HL-60/S4 treated with phorbol 12-myristate 13-acetate at 8.2 ng/mL for 4 days and 3 days (cell line): ENCODE data around the gene SLC40A1.

Experiments
- in situ Hi-C: fragments of 300-500 bp; cut with MboI; formaldehyde crosslinking; loops from 2 replicates; pipeline ENCODE4 v1.15.0; 2022; ENCODE audit warnings: low sequenced_read_pairs

Gene SLC40A1, protein sequence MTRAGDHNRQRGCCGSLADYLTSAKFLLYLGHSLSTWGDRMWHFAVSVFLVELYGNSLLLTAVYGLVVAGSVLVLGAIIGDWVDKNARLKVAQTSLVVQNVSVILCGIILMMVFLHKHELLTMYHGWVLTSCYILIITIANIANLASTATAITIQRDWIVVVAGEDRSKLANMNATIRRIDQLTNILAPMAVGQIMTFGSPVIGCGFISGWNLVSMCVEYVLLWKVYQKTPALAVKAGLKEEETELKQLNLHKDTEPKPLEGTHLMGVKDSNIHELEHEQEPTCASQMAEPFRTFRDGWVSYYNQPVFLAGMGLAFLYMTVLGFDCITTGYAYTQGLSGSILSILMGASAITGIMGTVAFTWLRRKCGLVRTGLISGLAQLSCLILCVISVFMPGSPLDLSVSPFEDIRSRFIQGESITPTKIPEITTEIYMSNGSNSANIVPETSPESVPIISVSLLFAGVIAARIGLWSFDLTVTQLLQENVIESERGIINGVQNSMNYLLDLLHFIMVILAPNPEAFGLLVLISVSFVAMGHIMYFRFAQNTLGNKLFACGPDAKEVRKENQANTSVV

DNA sequence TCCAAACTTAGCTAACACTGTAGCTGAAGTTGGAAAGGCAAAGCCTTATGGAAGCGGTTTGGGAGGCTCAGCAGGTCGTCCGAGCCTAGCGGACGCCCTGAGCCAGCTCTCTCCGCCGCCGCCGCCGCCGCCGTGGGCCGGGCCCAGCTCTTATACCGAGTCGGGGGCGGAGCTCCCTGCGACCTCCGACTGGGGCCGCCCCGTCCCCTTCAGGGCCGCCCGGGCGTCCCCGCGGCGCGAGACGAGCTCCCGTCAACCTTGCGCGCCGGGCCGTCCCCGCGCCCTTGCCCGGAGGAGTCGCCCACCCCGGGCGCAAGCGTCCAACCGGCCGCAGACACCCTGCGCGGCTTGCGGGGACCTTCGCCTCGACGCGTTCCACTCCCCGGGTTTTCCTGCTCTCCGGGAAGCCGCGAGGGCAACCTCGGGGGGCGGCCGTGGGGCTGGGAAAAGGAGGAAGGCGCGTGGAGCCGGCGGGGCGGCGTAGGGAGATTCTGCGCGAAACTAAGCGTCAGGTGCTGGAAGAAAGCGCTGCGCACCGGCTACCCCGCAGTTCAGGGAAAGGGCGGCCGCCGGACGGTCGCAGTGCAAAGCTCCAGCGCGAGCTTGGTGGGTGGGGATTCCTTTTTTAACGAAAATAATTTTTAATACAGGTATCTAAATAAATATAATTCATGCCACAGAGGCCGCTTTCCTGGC lies at the start of gene SLC40A1:
Gene SLC40A1 (minus strand): TSS at position 129 of the 696 bp plus-strand sequence. CDS start 326 bp downstream, outside the sequence.
- in situ Hi-C loops, result no loop called here

DNA sequence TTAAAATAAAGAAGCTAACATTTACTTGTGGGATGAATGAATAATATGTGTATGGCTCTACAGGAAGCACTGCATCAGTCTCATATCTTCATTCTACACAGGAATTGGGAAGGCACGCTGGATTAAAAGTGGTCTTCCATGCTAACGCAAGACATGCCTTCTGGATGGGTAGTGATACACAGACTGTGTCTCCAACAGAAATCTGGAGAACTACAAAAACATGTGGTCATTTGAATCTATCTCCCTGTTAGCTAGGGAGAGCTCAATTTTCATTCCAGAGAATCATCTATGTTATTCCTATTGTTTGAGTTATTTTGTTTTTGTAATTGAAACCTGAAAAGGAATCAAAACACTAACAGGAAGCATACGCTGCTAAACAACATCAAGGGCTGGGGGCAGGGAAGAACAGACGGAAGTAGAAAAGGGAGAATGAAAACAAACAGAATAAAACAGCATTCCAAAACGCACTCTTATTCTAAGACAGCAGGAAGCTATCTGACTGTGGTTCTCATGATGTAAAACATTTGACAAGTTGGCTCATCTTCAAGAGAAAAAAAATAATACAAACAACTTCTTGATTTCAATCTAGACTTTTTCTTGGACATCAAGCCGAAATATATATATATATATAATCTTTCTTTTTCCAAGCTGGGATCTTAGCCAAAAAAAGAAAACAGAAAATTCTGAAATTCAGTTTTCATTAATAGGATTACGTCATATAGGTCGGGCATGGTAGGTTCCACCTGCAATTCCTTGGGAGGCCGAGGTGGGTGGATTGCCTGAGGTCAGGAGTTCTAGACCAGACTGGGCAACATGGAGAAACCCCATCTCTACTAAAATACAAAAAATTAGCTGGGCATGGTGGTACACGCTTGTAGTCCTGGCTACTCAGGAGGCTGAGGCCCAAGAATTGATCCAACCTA lies 49.2 kb upstream of the SLC40A1 start:
- in situ Hi-C loops, result no loop called here

DNA sequence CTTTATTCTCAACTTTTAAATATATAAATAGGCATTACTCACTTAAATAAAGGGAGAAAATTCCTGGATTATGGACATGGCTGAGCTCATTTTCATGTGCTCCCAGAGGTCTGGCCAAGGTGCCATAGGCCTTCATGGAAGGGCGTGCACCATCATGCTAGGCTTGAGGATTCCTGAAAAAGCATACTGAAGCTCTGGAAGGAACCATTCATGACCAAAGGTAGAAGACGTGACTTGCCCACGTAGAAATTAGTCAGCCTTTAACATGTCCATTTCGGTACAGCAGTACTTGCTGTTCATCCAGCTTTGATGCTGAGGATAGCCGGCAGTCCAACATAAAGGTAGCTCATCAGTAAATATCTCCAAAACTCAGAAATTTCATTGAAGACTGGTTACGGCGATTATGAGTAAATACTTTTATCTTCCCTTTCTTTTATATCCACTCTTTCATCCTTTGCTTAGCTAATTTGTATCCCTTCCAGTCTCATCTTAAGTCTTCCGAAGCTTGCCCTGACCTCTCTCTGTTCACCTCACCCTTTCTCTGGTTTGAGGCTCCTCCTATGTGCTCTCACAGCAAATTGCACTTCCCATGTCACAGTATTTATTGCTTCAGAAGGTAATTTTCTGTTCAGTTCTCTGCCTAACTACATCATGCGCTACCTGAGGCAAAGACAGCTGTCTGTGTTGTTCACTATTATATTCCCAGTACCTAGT lies 48.4 kb upstream of the SLC40A1 start:
- in situ Hi-C loops, result no loop called here

DNA sequence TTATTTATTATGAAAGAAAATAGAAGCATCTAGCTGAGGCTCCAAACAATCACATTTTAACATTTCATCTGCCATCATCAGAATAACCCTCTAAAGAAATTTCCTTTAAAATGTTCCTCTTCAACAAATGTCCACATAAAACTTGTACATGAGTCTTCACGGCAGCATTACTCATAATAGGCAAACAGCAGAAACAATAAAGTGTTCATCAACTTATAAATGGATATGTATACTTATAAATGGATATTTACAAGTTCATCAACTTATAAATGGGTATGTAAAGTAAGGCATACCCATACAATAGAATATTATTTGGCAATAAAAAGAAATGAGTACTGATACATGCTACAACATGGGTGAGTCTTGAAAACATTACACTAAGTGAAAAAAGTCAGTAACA lies 47.2 kb upstream of the SLC40A1 start:
- in situ Hi-C loops, result no loop called here

DNA sequence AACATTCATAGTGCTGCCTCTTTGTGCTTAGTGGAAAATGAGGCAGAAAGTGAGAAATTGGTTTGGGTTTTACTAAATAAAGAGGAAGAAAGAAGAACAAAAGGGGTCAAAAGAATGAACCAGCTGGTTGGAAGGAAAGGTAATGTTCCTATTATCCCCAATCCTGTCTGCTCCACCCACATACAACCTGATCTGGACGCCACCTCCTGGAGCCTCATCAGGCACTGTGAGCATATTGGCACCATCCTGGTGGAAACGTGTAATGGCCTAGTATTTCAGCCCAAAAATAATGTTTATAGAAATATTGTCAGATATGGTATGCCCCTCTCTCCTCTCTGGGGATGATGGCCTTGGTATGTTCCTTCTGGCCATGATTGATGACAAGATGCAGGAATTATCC lies 45.0 kb upstream of the SLC40A1 start:
- in situ Hi-C loops, result no loop called here

DNA sequence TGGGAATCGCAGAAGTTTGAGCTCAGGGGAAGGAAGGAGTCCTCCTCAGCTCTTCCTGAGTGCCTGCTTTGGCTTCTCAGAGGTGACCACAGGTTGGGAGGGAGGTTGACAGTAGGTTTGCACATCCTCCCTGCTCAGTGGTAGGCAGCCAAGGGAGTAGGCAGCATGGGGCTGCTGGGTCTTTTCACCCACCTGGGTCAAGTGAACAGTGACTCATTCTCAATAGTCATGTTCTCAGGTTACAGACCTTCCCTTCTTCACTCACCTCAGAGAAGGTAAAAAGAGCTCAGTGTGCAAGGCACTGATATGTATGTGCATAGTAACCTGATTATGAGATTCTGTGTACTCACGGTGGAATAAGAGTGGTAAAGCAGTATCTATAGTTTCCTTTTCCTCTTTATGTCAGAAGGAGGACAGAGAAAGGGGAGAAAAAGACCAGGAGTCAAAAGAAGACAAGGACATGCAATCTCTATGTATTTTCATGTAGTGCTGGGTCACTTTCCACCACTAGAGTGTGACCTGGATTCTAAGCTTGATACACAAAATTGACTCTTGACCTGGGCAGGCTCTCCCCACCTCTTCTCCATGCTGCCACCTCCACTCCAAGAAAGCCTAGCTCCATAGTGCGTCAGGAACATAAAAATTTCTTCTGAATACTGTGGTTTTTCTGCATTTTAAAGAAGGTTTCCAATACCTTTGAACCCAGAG lies 44.2 kb upstream of the SLC40A1 start:
- in situ Hi-C loops, result no loop called here

DNA sequence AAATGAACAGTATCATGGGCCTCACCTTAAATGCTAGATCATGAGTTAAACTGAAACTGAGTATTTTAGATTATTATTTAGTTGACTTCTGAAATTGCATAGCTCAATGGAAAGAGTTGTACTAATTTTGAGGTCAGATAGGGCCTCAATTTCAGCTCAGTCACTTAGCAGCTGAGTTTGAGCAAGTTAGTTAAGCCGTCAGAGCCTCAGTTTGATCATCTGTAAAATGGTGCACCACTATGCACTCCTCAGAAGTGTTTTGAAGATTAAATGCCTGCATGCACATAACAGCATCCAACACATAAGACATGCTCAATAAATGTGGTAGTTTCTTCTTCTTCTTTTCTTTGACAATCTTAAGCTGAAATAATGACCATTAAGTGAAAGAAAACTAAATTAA lies 42.5 kb upstream of the SLC40A1 start:
- in situ Hi-C loops, result no loop called here

DNA sequence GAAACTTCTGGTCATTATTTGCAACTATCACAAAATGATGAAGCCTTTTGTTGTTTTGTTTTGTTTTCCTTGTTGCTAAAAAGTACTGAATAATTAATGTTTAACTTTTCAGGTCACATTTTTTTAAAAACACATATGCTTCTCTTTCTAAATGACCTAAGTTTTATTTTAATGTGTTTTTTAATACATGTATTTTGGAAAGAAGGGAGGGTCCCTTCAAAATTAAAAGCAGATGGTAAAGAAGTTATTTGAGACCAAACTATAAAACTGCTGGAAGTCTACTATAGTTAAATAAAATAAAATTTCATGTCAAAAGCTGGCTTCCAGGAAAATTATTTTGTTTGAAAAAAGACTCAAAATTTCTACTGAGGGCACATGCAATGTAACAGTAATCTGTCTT lies 41.2 kb upstream of the SLC40A1 start:
- in situ Hi-C loops, result no loop called here

DNA sequence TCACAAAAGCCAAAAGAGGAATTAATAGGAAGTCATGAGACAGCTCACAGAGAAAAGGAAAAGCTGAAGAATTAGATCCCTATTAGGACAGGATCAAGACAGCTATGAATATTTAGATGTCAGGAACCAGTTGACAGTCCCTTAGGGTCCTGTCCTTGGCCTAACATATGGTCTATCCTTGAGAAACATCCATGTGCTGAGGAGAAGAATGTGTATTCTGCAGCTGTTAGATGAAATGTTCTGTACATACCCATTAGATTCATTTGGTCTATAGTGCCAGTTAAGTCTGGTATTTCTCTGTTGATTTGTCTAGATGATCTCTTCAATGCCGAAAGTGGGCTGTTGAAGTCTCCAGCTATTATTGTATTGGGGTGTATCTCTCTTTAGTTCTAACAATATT lies 37.6 kb upstream of the SLC40A1 start:
- in situ Hi-C loops, result no loop called here

DNA sequence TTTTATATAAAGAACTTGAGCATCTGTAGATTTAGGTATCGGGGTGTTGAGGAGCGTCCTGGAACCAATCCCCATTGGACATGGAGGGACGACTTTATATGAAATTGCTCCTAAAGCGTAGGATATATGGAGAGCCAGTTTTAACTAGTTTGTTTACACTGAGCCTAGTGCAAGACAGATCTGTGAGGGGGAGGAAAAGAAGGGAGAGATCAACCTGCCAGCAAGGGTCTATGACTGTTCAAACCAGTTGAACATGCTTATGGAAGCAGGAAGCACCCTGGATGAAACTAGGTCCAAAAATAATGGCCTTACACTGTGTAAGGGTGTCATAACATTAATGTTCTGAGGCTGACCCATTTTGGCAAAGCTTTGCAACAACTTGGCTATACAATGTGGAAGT lies 34.0 kb upstream of the SLC40A1 start:
- in situ Hi-C loops, result no loop called here

DNA sequence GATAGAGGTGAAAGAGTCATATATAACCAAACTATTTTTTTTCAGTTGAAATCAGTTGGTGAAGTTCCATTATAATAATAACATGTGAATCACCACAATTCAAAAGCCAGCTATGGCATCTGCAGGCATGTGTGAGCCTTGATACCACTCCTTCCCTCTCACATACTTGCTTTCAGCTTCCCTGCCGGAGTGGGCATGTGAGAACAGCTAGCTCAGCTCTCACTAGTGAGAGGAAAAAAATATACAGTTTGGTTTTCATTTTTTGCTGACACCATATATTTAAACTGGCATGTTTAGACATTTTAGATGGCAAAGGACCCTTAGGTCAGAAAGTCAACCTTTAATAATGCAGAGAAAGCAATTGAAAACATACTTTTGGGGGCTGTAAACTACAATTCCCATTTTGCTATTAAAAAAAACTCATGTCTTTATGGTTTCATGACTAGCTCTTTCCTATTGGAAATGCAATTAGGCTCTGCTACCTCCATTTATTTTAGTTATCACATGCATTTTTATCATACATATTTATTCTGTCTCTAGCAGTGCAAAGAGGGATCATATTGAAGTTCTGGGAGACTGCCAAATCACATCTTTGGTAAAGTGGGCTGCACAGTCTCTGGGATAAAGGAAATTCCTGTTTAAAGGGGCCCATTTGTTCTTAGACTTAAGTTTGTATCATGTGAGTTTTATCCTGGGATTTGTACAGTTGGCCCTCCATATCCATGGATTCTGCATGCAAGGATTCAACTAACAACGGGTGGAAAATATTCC lies 33.2 kb upstream of the SLC40A1 start:
- in situ Hi-C loops, result no loop called here

DNA sequence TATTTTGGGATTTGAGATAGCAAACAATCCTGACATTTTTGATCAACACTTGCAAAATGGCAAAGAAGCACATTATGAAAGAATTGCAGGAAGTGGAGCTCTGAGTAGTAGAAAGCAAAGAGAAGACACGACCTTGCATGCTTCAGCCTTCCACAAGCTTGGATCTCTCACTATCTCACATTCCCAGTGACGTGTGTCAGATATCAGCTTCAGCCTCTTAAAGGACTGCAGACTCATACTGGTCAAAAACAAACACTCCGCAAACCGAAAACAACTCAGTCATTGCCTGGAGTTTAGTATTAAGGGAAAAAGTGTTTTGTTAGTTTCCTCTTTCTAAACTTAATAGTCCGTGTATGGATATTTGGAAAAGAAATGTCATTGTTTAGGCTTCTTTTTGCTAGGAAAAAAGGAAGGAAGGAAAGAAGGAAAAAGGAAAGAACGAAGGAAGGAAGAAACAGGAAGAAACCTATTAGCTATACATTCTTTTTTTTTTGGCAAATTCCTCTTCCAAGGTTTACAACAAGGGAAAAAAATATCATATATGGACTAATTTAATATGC lies 32.6 kb upstream of the SLC40A1 start:
- in situ Hi-C loops, result no loop called here

DNA sequence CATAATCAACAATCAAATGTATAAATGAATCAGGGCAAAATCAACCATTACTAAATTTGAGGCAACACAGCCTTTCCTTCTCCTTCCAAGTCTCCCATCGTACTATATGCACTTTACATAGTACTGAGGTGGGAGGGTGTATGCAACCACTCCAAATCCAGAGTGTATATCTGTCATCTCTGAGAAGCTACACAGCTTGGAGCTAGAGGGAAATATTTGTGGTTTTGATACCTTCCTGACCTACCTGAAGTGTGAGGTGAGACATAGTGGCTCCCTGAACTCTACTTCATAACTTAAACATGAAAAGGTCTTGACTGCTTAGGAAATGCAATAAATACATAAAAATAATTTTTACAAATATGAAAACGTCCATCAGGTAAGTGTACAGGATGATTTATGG lies 30.1 kb upstream of the SLC40A1 start:
- in situ Hi-C loops, result no loop called here

DNA sequence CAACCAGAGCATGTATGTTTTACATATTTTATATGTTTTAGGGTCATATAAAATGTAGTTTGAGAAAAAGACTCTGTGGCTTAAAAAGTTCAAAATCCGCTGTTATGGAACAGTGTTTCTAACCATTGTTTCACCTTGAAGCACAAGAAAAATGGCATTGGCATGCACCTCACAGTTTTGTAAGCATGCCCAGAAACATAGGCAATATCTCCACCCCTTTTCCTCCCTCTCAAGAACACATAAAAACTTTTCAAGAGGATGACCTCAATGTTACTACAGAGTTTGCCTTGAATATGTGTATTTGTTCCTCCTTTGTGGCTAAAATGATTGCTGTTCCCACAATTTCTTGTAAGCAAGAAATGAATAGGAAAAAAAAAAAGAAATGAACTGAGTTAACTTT lies 29.3 kb upstream of the SLC40A1 start:
- in situ Hi-C loops, result no loop called here

DNA sequence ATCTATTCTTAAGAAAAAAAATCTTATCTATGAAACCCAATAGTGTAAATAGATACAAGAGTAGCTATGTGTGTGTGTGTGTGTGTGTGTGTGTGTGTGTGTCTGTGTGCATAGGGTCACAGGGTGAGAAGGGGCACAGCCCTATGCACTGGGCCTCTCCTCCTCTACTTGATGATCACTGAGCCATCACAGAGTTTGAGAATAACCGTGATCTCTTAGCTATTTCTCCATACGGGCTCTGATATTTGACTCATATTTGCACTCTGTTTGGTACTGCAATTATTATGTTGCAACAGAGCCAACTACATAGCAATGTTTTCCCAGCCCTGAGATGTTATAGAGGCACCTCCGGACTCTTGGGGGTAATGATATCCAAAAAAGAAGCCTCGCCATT lies 28.8 kb upstream of the SLC40A1 start:
- in situ Hi-C loops, result no loop called here

DNA sequence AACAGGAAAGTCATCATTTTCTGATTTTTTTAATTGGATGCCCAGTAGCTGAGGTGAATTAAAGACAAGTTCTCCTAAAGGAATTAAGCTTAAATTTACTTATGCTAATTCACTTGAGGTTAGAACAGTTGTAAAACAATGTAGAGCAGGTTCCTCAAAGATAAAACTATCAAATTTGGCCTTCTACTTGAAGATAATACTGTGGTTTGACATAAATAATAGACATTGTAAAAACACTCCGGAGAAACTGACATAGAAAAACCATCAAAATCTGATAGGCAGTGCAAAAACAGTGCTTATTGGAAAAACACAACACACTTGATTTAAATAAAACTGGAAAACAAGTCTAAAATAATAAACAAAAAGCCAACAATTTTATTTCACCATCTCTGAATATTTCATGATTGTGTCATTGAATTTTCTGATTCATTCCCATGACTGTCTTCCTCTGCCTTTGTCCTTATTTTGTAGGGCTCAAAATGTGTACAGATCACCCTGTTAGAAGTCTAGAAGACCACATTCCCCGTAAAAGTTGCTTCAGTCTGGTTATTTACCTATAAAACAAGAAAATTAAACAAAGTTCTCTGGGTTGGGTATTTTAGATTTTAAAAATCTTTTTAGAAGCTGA lies 28.3 kb upstream of the SLC40A1 start:
- in situ Hi-C loops, result no loop called here

DNA sequence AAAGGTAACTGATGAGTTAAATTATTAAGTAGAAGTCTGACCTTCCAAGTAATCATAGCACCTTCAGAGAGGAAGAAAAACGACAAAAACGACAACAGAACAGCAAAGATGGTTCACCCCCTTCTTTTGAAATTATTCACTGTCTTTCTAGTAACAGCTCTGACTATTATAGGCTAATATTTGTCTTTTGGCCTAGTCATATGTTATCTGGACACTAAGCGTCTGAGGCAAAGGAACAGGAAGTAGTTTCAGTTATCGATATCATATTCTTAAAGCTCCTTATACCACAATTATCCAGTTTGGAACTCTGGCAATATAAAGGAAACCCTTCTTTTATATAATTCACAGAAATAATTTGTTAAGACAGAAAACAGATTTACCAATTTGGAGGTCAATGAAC lies 27.6 kb upstream of the SLC40A1 start:
- in situ Hi-C loops, result no loop called here

DNA sequence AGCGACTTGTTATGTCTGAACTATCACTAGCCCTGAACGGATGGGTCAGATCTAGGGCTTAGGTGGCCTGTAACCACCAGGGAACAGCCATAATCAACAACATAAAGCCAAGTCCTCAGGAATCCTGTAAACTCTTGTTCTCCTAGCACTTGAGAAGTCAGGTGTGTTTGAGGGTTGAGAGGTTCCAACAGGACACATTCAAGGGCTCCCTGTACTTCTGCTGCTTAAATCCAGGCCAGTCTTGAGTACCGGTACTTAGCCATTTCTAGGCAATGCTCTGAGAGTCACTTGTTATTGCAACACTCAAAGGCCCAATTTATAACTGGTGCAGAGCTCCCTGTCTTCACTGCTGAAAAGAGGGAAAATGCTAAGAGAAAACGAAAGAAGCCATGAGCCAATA lies 21.6 kb upstream of the SLC40A1 start:
- in situ Hi-C loops, result no loop called here
